SIG-M5 treated with dmso at 0.1 percent for 504 hours (cell line): ENCODE data around the gene KLHDC9.
"Not testable (repeated sequence)": the region's sequence is repeated elsewhere in the genome, so short reads cannot be mapped to it uniquely, and the experiment has no call there.

Experiments
- DNase-seq: peaks from one replicate; lab custom pipeline; 2025; ENCODE audit not compliant: unreplicated experiment; lab: John Stamatoyannopoulos, UW

KLHDC9 gene

GRCh38 chr1:161094481-161094880 lies 3.7 kb upstream of the KLHDC9 start:
- DNase-seq = no peak

GRCh38 chr1:161095230-161095629 lies 2.9 kb upstream of the KLHDC9 start:
- no peak for DNase-seq

- no peak for DNase-seq
Observed at GRCh38 chr1:161096015-161096414, 2.1 kb upstream of the KLHDC9 start.

- DNase-seq = peak; percentile 35
Observed at GRCh38 chr1:161096530-161096929, 1.6 kb upstream of the KLHDC9 start.

- DNase-seq = no peak
Observed at GRCh38 chr1:161099090-161099802, 1.1 kb downstream of the KLHDC9 start.

- DNase-seq = no peak
Observed at GRCh38 chr1:161100556-161100955, 2.4 kb downstream of the KLHDC9 start.

GRCh38 chr1:161106431-161106830 lies 8.3 kb downstream of the KLHDC9 start:
- no peak for DNase-seq

- no peak for DNase-seq
Observed at GRCh38 chr1:161111117-161111516, 13.0 kb downstream of the KLHDC9 start.

GRCh38 chr1:161111527-161111926 lies 13.4 kb downstream of the KLHDC9 start:
- DNase-seq = peak; percentile 62

- DNase-seq = no peak
Observed at GRCh38 chr1:161113915-161114314, 15.8 kb downstream of the KLHDC9 start.

GRCh38 chr1:161114556-161114955 lies 16.4 kb downstream of the KLHDC9 start:
- DNase-seq = no peak

GRCh38 chr1:161115132-161115711 lies 17.1 kb downstream of the KLHDC9 start:
- DNase-seq = peak; percentile 75

- DNase-seq = not testable (repeated sequence)
Observed at GRCh38 chr1:161115961-161116360, 17.8 kb downstream of the KLHDC9 start.

- peak; percentile 81 for DNase-seq
Observed at GRCh38 chr1:161117759-161118581, 19.8 kb downstream of the KLHDC9 start, which contains the start of the genes NIT1 and PFDN2. NIT1 (plus strand) TSS chr1:161118105; CDS start chr1:161118177, 72 bp downstream. PFDN2 (minus strand) TSS chr1:161118037; CDS start chr1:161118026, 11 bp downstream.

GRCh38 chr1:161119092-161119903 lies 21.1 kb downstream of the KLHDC9 start:
- DNase-seq = peak; percentile 90

GRCh38 chr1:161121042-161121650 lies 23.0 kb downstream of the KLHDC9 start:
- no peak for DNase-seq

GRCh38 chr1:161121834-161122233 lies 23.7 kb downstream of the KLHDC9 start:
- DNase-seq = peak; percentile 86

- no peak for DNase-seq
Observed at GRCh38 chr1:161122967-161123366, 24.8 kb downstream of the KLHDC9 start.

GRCh38 chr1:161127649-161128048 lies 29.5 kb downstream of the KLHDC9 start:
- DNase-seq = peak; percentile 63
